Immature natural killer cell (primary cell): ENCODE data around the gene DSCAML1. TPM values are rescaled to one million over a fixed set of nuclear protein-coding genes. Genes with fewer than 3 reads are reported as not detected.

Experiments used
- DNase-seq, 3 donors: peaks; one replicate each; pipeline ENCODE4 v3.0.0; 2022; ENCODE audit warnings: mixed read lengths in 1 of 3
- H3K27ac Mint-ChIP-seq, 6 donors: one replicate each; pipeline ENCODE4 v1.8.0; 2020; ENCODE audit warnings: mixed read lengths in 6 of 6, mild to moderate bottlenecking in 5 of 6, inconsistent platforms in 4 of 6, moderate library complexity in 3 of 6
- H3K27me3 Mint-ChIP-seq, 3 donors: one replicate each; pipeline ENCODE4 v1.8.0; 2020 to 2021; ENCODE audit warnings: low read depth in 3 of 3, mild to moderate bottlenecking in 3 of 3, mixed read lengths in 3 of 3, moderate library complexity in 3 of 3, inconsistent platforms in 1 of 3
- H3K36me3 Mint-ChIP-seq, 3 donors: one replicate each; pipeline ENCODE4 v1.8.0; 2020; ENCODE audit warnings: mixed read lengths in 3 of 3, inconsistent platforms in 2 of 3, mild to moderate bottlenecking in 2 of 3
- H3K4me1 Mint-ChIP-seq, 2 donors: one replicate each; pipeline ENCODE4 v1.8.0; 2020; ENCODE audit warnings: inconsistent platforms in 2 of 2, mild to moderate bottlenecking in 2 of 2, mixed read lengths in 2 of 2, moderate library complexity in 1 of 2
- H3K4me3 Mint-ChIP-seq, 5 donors: one replicate each; pipeline ENCODE4 v1.8.0; 2020; ENCODE audit warnings: mild to moderate bottlenecking in 5 of 5, mixed read lengths in 5 of 5, inconsistent platforms in 3 of 5, moderate library complexity in 3 of 5
- H3K9me3 Mint-ChIP-seq, 6 donors: one replicate each; pipeline ENCODE4 v1.8.0; 2020; ENCODE audit warnings: mild to moderate bottlenecking in 6 of 6, mixed read lengths in 6 of 6, inconsistent platforms in 4 of 6, moderate library complexity in 3 of 6
- polyA plus RNA-seq, 3 donors: library from polyadenylated mRNA; unstranded; fragments of 300-500 nt; fragmentation: Illumina TruSeq; gene quantifications; one replicate each; pipeline ENCODE4 v1.2.3, GENCODE V29; 2021

The DSCAML1 gene
- polyA plus RNA-seq, 3 donors from 2014 or later = not detected

- H3K27ac Mint-ChIP-seq = no peak overlapping the region
- H3K27me3 Mint-ChIP-seq = peaks cover 0 to 11% (median 2%) of the 10 kb centered on the region in 3 donors
- H3K4me3 Mint-ChIP-seq = no peak overlapping the region
- H3K36me3 Mint-ChIP-seq = no peaks in the 10 kb centered on the region
- peaks cover 2 to 14% of the 10 kb centered on the region in 2 donors for H3K4me1 Mint-ChIP-seq
- H3K9me3 Mint-ChIP-seq = no peaks in the 10 kb centered on the region
- DNase-seq = no peak
These were observed 372.2 kb downstream of the DSCAML1 start for GRCh38 chr11:117424781-117425180.

GRCh38 chr11:117423046-117423575 lies 373.9 kb downstream of the DSCAML1 start:
- no peak for DNase-seq
- Mint-ChIP-seq H3K36me3 (no peaks in the 10 kb centered on the region), H3K27ac (no peak overlapping the region), H3K9me3 (no peaks in the 10 kb centered on the region), H3K27me3 (peaks cover 0 to 5% (median 2%) of the 10 kb centered on the region in 3 donors), H3K4me1 (peaks cover 2 to 14% of the 10 kb centered on the region in 2 donors), H3K4me3 (no peak overlapping the region)

- DNase-seq = no peak
- Mint-ChIP-seq H3K36me3 (no peaks in the 10 kb centered on the region), H3K4me3 (no peak overlapping the region), H3K27ac (no peak overlapping the region), H3K9me3 (no peaks in the 10 kb centered on the region), H3K4me1 (peaks cover 0 to 5% of the 10 kb centered on the region in 2 donors), H3K27me3 (peaks cover 0 to 4% (median 2%) of the 10 kb centered on the region in 3 donors)
These were observed 375.5 kb downstream of the DSCAML1 start for GRCh38 chr11:117421476-117421875.

- Mint-ChIP-seq H3K9me3 (no peaks in the 10 kb centered on the region), H3K4me1 (peaks cover 0 to under 1% of the 10 kb centered on the region in 2 donors), H3K36me3 (no peaks in the 10 kb centered on the region), H3K27me3 (peaks cover 0 to 4% (median under 1%) of the 10 kb centered on the region in 3 donors), H3K27ac (no peak overlapping the region), H3K4me3 (no peak overlapping the region)
- DNase-seq = no peak
These were observed 376.0 kb downstream of the DSCAML1 start for GRCh38 chr11:117421041-117421440.

GRCh38 chr11:117420598-117420997 lies 376.4 kb downstream of the DSCAML1 start:
- no peaks in the 10 kb centered on the region for H3K9me3 Mint-ChIP-seq
- DNase-seq = no peak
- no peaks in the 10 kb centered on the region for H3K4me1 Mint-ChIP-seq
- no peak overlapping the region for H3K27ac Mint-ChIP-seq
- H3K36me3 Mint-ChIP-seq = no peaks in the 10 kb centered on the region
- peaks cover 0 to 4% (median 0%) of the 10 kb centered on the region in 3 donors for H3K27me3 Mint-ChIP-seq
- no peak overlapping the region for H3K4me3 Mint-ChIP-seq

- no peaks in the 10 kb centered on the region for H3K9me3 Mint-ChIP-seq
- no peak overlapping the region for H3K27ac Mint-ChIP-seq
- no peak overlapping the region for H3K4me3 Mint-ChIP-seq
- H3K27me3 Mint-ChIP-seq = peaks cover 0 to 4% (median 0%) of the 10 kb centered on the region in 3 donors
- no peak for DNase-seq
- H3K4me1 Mint-ChIP-seq = no peaks in the 10 kb centered on the region
- H3K36me3 Mint-ChIP-seq = no peaks in the 10 kb centered on the region
These were observed 376.9 kb downstream of the DSCAML1 start for GRCh38 chr11:117420143-117420485.

GRCh38 chr11:117419482-117420142 lies 377.4 kb downstream of the DSCAML1 start:
- DNase-seq = no peak
- Mint-ChIP-seq H3K4me1 (no peaks in the 10 kb centered on the region), H3K27me3 (peaks cover 0 to 4% (median 0%) of the 10 kb centered on the region in 3 donors), H3K4me3 (no peak overlapping the region), H3K27ac (no peak overlapping the region), H3K9me3 (no peaks in the 10 kb centered on the region), H3K36me3 (no peaks in the 10 kb centered on the region)

GRCh38 chr11:117418737-117419481 lies 378.1 kb downstream of the DSCAML1 start:
- Mint-ChIP-seq H3K9me3 (no peaks in the 10 kb centered on the region), H3K4me3 (no peak overlapping the region), H3K27me3 (peaks cover 0 to 4% (median 0%) of the 10 kb centered on the region in 3 donors), H3K27ac (no peak overlapping the region), H3K4me1 (no peaks in the 10 kb centered on the region), H3K36me3 (no peaks in the 10 kb centered on the region)
- no peak for DNase-seq

- no peak overlapping the region for H3K4me3 Mint-ChIP-seq
- no peaks in the 10 kb centered on the region for H3K9me3 Mint-ChIP-seq
- H3K27ac Mint-ChIP-seq = no peak overlapping the region
- no peaks in the 10 kb centered on the region for H3K4me1 Mint-ChIP-seq
- peaks cover 0 to 4% (median 0%) of the 10 kb centered on the region in 3 donors for H3K27me3 Mint-ChIP-seq
- no peak for DNase-seq
- peaks cover 0 to 4% (median 4%) of the 10 kb centered on the region in 3 donors for H3K36me3 Mint-ChIP-seq
These were observed 379.2 kb downstream of the DSCAML1 start for GRCh38 chr11:117417856-117418255.

- Mint-ChIP-seq H3K9me3 (no peaks in the 10 kb centered on the region), H3K4me1 (no peaks in the 10 kb centered on the region), H3K4me3 (no peak overlapping the region), H3K36me3 (peaks cover 0 to 8% (median 7%) of the 10 kb centered on the region in 3 donors), H3K27me3 (peaks cover 0 to 4% (median 0%) of the 10 kb centered on the region in 3 donors), H3K27ac (peak overlapping the region in 1 of 6 donors; percentile 28)
- DNase-seq = no peak
These were observed 379.7 kb downstream of the DSCAML1 start for GRCh38 chr11:117417342-117417741.

GRCh38 chr11:117415358-117415896 lies 381.6 kb downstream of the DSCAML1 start:
- Mint-ChIP-seq H3K4me3 (no peak overlapping the region), H3K9me3 (no peaks in the 10 kb centered on the region), H3K27me3 (peaks cover 0 to 4% (median 0%) of the 10 kb centered on the region in 3 donors), H3K36me3 (peaks cover 0 to 11% (median 9%) of the 10 kb centered on the region in 3 donors), H3K4me1 (no peaks in the 10 kb centered on the region), H3K27ac (no peak overlapping the region)
- no peak for DNase-seq

GRCh38 chr11:117414724-117415123 lies 382.3 kb downstream of the DSCAML1 start:
- Mint-ChIP-seq H3K4me1 (no peaks in the 10 kb centered on the region), H3K4me3 (no peak overlapping the region), H3K36me3 (peaks cover 4 to 17% (median 13%) of the 10 kb centered on the region in 3 donors), H3K9me3 (peaks cover 0 to 3% (median 0%) of the 10 kb centered on the region in 6 donors), H3K27me3 (peaks cover 0 to 4% (median 0%) of the 10 kb centered on the region in 3 donors), H3K27ac (no peak overlapping the region)
- no peak for DNase-seq

- peaks cover 0 to 4% (median 0%) of the 10 kb centered on the region in 3 donors for H3K27me3 Mint-ChIP-seq
- H3K27ac Mint-ChIP-seq = no peak overlapping the region
- H3K4me1 Mint-ChIP-seq = no peaks in the 10 kb centered on the region
- peaks cover 0 to 3% (median 0%) of the 10 kb centered on the region in 6 donors for H3K9me3 Mint-ChIP-seq
- H3K4me3 Mint-ChIP-seq = no peak overlapping the region
- DNase-seq = no peak
- peaks cover 4 to 22% (median 21%) of the 10 kb centered on the region in 3 donors for H3K36me3 Mint-ChIP-seq
These were observed 383.4 kb downstream of the DSCAML1 start for GRCh38 chr11:117413616-117414015.
